Muscle of leg (tissue), 11 donors: ENCODE results near the gene PLPP3. TPM values are rescaled to one million over a fixed set of nuclear protein-coding genes. Genes with fewer than 3 reads are reported as not detected.

Experiments used
- DNase-seq: peaks from one replicate; pipeline ENCODE4 v3.0.0; 2013
- H3K27ac ChIP-seq: one replicate; pipeline ENCODE4 v1.5.1; 2013; ENCODE audit warnings: mild to moderate bottlenecking, low read length, control low read depth
- H3K27me3 ChIP-seq: one replicate; pipeline ENCODE4 v1.6.1; 2013; ENCODE audit warnings: low read length; ENCODE audit not compliant: control insufficient read depth, insufficient read depth
- H3K36me3 ChIP-seq: one replicate; pipeline ENCODE4 v1.6.1; 2013; ENCODE audit warnings: low read length; ENCODE audit not compliant: control insufficient read depth, insufficient read depth
- H3K4me1 ChIP-seq: one replicate; pipeline ENCODE4 v1.6.1; 2013; ENCODE audit warnings: low read length; ENCODE audit not compliant: control insufficient read depth, insufficient read depth
- H3K4me3 ChIP-seq: one replicate; pipeline ENCODE4 v1.5.1; 2013; ENCODE audit warnings: low read length, control low read depth
- H3K9me3 ChIP-seq: replicated peaks from 2 replicates; pipeline ENCODE4 v1.6.1; 2013; ENCODE audit warnings: low read depth, low read length; ENCODE audit not compliant: control insufficient read depth
- WGBS: methylation state at CpG from one replicate; pipeline ENCODE4 v1.1.5; 2013; ENCODE audit warnings: missing lambda C conversion rate; ENCODE audit not compliant: insufficient coverage; 5-methylcytosine and 5-hydroxymethylcytosine counted together
- polyA plus RNA-seq, 8 donors: library from polyadenylated mRNA; unstranded; fragments of 120-200 nt; gene quantifications; one replicate each; pipeline versions ENCODE4 v1.2.1 to v1.2.3, GENCODE V29; 2013; ENCODE audit warnings: inconsistent platforms in 1 of 8, low replicate concordance in 1 of 8; ENCODE audit not compliant: insufficient read length in 8 of 8, insufficient read depth in 1 of 8
- total RNA-seq: library from RNA; stranded (reverse); fragments of 120-200 nt; gene quantifications from one replicate; pipeline ENCODE4 v1.2.4, GENCODE V29; 2013

Gene PLPP3
- total and polyA plus RNA-seq, 9 donors, result 99.8 to 184 (median 125) TPM

DNA sequence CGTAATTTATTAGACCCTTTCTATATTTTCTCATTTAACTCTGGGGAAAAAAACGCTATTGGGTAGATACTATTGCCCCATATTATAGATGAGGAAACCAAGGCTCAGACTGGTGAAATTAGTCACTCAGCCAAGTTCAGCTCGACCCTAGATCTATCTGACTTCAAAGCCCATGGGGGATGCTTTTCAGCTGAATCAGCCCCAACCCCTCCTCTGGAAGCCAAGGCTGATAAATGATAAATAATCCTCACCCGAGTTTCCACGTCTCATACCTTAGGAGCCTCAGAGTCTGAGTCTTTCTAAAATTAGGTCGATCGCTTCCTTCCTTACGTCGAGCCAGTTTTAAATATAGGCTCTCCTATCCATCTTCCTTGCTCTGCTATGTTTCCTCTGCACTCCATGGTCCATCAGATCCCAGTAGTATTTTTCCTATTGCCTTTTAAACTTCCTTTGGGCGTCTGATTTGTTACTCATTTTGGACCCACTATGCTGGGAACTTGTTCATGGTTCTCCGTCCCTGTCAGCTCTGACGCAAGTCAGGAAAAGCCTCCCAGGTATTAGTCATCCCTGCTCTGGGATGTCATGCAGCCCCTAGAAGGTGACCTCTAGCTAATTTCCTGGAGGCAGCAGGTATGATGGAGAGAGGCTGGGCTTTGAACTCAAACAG lies 122.8 kb downstream of the PLPP3 start:
- Histone ChIP-seq H3K4me1 (peaks cover 20% of the 10 kb centered on the region), H3K9me3 (no peaks in the 10 kb centered on the region), H3K36me3 (no peaks in the 10 kb centered on the region), H3K27ac (no peak overlapping the region), H3K27me3 (no peaks in the 10 kb centered on the region), H3K4me3 (no peak overlapping the region)
- WGBS, result 49% methylated on average over 9 of the region's 12 CpGs
- no peak for DNase-seq

DNA sequence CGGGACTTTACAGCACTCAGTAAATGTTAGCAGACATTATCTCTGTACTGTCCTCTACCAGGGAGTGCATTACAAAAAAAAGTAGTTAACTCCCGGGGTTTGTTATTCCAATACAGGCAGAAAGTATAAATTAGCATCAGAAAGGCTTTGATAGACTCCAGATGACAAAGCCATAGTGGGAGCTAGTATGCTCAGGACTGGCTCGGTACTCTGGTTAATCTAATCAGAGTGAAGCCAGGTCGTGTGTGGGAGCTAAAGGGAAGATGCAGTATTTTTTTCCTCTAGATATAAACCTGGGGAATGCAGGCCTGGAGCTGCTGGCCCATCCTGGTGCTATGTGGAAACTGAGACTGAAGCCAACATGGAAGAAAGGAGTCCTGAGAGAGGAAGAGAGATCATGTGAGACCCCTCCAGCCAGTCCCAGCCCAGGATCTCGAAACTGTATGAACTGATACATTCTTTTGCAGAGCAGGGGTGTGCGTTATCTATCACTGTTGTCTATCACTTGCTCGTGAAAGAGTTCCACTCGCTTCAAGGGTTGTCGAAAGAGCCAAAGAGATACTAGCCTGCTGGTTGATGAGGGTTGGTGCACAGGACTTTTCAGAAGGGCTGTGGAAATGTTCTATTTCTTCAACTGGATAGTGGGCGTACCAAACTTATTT lies 125.8 kb downstream of the PLPP3 start:
- 82% methylated on average over 3 of the region's 10 CpGs for WGBS
- Histone ChIP-seq H3K4me1 (peaks cover 24% of the 10 kb centered on the region), H3K36me3 (no peaks in the 10 kb centered on the region), H3K4me3 (no peak overlapping the region), H3K9me3 (no peaks in the 10 kb centered on the region), H3K27me3 (no peaks in the 10 kb centered on the region), H3K27ac (no peak overlapping the region)
- peak; percentile 83 for DNase-seq

DNA sequence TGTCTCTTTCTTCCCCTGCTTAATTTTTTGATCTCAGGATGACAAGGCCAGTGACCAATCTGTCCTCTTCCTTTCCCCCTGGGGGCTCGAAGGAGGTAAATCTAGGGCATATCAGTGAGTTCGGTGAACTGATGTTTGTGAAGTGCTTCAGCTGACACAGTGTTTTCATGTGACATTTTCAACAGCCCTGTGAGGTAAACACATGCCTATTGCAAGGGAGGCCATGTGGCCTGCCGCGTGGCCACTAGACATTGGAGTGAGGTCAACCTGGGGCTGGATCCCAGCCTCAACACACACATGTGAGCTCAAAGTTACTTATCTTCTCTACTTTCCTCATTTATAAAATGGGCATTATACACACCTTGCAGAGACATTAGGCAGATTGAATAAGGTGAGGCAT lies 126.3 kb downstream of the PLPP3 start:
- Histone ChIP-seq H3K27ac (peak overlapping the region; percentile 82), H3K27me3 (no peaks in the 10 kb centered on the region), H3K4me3 (no peak overlapping the region), H3K4me1 (peaks cover 24% of the 10 kb centered on the region), H3K9me3 (no peaks in the 10 kb centered on the region), H3K36me3 (no peaks in the 10 kb centered on the region)
- no peak for DNase-seq
- 30% methylated on average over 2 of the region's 4 CpGs for WGBS

DNA sequence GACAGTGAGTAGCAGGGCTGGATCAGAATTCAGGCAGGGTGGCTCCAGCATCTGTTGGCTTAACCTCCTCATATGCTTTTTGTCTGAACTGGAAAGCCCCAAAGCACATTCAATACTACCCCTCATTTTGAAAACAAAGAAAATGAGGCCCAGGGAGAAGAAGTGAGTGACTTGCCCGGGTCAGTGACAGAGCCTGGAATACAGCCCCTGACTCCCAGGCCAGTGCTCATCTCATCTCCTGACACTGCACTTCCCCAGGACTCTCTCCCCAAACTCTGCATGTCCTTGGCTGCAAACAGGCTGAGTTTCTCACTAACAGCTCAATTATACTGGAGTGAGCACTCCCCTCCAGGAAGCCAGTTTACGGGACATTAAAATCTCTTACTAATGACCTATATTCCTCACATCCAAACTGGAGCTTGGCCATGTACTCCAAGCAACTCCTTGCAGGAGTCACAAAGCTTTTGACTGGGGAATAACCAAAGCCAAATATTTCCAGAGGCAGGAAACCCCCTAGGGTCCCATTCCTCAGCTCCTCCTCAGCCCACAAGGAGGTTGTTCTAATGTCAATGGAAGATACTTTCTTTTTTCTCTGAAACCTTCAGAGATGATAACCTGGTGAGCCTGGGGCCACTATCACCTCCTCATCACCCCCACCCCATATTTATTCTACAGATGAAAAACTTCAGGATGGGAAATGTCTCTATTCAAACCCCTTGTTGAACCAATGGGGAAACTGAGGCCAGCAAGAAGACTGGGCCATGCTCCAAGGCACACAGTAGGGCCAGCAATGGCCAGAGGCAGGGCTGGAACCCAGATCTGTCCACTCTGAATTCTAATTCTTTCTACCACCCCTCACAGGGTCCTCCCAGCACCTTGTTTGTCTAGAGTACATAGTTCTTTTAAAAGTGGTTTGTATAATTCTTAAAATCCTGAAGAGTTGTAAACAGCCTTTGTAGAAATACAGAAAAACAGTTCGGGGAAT lies 127.0 kb downstream of the PLPP3 start:
- H3K27me3 ChIP-seq, result no peaks in the 10 kb centered on the region
- H3K36me3 ChIP-seq, result no peaks in the 10 kb centered on the region
- H3K4me1 ChIP-seq, result peaks cover 24% of the 10 kb centered on the region
- H3K27ac ChIP-seq, result peak overlapping the region; percentile 82
- H3K4me3 ChIP-seq, result no peak overlapping the region
- WGBS, result 0% methylated on average over 2 of the region's 3 CpGs
- no peaks in the 10 kb centered on the region for H3K9me3 ChIP-seq
- peak; percentile 95 for DNase-seq

DNA sequence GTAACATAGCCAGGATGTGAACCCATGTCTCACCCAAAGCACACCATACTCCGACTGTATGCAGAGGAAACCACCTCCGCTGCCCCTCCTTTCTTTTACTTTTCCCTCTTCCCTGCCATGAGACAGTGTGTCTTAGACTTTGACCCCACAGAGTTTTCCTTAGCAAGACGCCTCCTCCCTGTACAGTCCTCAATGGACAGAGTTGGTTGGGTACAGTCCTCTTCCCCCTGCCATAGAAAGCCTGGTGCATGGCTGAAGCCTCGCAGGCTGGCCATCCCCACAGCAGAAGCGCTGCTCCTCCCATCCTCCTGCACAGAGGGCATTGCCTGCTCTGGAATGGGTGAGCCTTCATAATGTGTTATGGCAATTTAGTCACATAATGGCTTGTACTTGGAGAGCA lies 127.9 kb downstream of the PLPP3 start:
- H3K27ac ChIP-seq, result peak overlapping the region; percentile 49
- WGBS, result 83% methylated on average over 2 of the region's 5 CpGs

DNA sequence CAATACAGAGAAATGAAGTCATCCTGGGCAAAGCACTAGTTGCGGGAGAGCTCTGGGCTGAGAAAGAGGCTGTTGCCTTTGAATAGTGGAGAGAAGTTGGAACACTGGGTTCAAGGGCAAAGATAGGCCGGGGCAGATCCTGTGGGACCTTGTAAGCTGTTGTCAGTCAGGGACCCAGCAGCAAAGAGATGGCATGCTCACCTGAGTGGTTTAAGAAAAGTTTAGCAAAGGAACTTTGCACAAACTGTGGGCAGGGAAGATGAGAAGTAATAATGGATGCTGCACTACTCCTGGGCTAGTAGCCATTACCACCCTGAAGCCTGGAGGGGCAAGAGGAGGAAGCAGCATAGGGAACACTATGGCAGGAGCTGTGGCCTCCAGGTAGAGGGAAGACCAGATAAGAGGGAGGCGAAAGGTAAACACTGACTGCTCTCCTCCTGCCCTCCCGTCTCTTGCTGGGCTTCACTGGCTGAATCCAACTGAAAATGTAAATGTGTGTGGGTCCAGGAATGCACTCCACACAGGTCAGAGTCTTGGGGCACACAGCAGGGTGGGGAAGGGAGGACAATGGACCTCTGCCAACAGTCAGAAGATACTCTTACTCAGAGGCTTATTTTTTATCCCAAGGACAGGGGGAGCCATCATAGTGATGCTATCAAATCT lies 129.2 kb downstream of the PLPP3 start:
- WGBS, result 56% methylated on average over 4 of the region's 4 CpGs
- no peaks in the 10 kb centered on the region for H3K9me3 ChIP-seq
- H3K27ac ChIP-seq, result no peak overlapping the region
- DNase-seq, result no peak
- H3K4me1 ChIP-seq, result peaks cover 27% of the 10 kb centered on the region
- no peak overlapping the region for H3K4me3 ChIP-seq
- H3K36me3 ChIP-seq, result no peaks in the 10 kb centered on the region
- H3K27me3 ChIP-seq, result no peaks in the 10 kb centered on the region

More for the DNA sequence above, 127.9 kb downstream of the PLPP3 start:
- no peak overlapping the region for H3K4me3 ChIP-seq
- peaks cover 28% of the 10 kb centered on the region for H3K4me1 ChIP-seq
- H3K9me3 ChIP-seq, result no peaks in the 10 kb centered on the region
- H3K27me3 ChIP-seq, result no peaks in the 10 kb centered on the region
- no peak for DNase-seq
- H3K36me3 ChIP-seq, result no peaks in the 10 kb centered on the region

DNA sequence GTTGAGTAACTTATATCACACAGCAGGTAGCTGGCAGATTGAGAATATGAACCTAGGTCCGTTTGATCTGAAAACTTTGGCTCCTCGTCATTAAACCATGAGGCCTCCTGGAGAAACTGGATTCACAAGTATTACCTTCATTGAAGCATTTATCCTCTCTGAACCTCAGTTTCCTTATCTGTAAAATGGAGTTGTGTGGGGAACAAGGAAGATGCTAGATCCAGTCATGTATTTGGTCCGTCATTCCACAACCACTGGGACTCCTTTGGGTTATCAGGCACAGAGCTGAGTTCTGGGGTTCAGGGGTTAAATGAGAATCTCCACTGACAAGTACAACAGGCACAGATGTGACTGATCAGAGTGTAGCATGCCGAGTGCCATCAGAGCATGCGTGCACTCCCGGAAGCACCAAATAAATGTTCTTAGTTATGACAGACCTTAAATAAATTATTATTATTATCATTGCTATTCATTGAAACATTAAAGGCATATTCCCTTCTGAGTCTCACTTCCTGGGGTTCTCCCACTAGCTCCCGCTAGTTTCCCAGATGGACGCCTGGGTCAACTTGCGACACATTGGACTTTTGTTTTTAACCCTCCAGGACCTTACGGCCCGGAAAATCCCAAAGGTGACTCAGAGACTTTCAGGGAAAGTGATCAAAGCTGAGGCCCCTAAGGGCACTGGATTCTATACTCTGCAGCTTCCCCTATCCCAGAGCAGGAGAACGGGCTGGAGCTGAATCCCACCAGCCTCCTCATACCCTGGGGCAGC lies 130.6 kb downstream of the PLPP3 start:
- no peak overlapping the region for H3K4me3 ChIP-seq
- no peak for DNase-seq
- H3K9me3 ChIP-seq, result no peaks in the 10 kb centered on the region
- peaks cover 27% of the 10 kb centered on the region for H3K4me1 ChIP-seq
- no peaks in the 10 kb centered on the region for H3K27me3 ChIP-seq
- no peaks in the 10 kb centered on the region for H3K36me3 ChIP-seq
- WGBS, result 54% methylated on average over 7 of the region's 12 CpGs
- no peak overlapping the region for H3K27ac ChIP-seq

DNA sequence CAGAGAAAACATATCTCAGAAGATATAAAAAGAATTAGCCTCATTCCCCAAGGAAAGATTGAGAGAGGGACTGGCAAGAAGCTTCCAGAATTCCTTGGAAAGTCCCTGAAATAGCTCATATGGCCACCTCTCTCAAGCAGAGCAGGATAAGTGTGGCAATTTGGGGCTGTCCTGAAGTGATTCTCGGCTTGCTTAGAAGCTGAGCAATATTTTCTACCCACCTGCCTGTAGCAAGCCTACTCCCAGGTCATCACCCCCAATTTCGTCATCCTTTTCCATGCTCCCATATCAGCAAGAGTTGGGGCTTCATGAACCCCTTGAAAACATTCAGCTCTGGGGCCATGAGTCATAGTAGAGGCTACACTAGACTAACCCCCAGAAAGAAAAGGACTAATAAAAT lies 131.5 kb downstream of the PLPP3 start:
- Histone ChIP-seq H3K36me3 (no peaks in the 10 kb centered on the region), H3K4me1 (peaks cover 22% of the 10 kb centered on the region), H3K27me3 (no peaks in the 10 kb centered on the region), H3K9me3 (no peaks in the 10 kb centered on the region), H3K4me3 (no peak overlapping the region), H3K27ac (no peak overlapping the region)
- no peak for DNase-seq
- WGBS, result 90% methylated on average over 2 of the region's 2 CpGs

DNA sequence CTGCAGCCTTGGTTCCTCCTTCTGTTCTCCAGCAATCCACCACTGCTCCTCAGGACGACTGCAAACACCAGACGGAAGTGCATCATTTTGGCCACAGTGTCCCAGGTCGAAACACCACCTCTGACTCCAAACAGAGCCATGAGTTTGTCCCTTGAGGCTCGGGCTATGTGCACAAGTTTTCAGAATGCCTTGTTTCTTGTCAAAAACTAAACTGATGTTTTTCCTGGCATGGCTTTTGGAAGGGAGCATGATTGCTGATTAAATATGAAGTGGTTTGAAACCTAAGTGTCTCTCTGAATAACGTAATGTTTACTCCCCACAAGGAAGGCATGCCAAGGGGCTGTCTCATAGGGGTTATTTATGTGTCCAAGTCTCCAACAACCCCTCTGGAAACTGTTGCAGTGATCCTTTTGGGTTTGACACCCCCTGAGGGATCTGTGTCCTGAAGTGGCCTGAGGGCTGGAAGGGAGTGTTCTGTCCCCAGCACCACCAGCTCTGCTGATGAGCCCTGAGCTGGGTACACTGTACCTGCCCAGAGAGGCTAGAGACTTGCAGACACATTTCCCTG lies 132.7 kb downstream of the PLPP3 start:
- Histone ChIP-seq H3K27me3 (no peaks in the 10 kb centered on the region), H3K36me3 (no peaks in the 10 kb centered on the region), H3K4me1 (peaks cover 13% of the 10 kb centered on the region), H3K4me3 (no peak overlapping the region), H3K9me3 (no peaks in the 10 kb centered on the region), H3K27ac (no peak overlapping the region)
- peak; percentile 52 for DNase-seq
- WGBS, result 45% methylated on average over 2 of the region's 5 CpGs
